ENCODE measurements around the gene C1QTNF8.

GRCh38 chr16:1060416-1061340 lies 35.4 kb downstream of the C1QTNF8 start:
- TF ChIP-seq EZH2 (IDR thresholded peaks at IDR 0.05; ENCODE audit: borderline replicate concordance, insufficient read depth, low read depth, low read length, poor library complexity, severe bottlenecking) (no peak), CTCF (IDR thresholded peaks at IDR 0.05) (no peak)

Measured in B cell (primary cell).